ENCODE results near the gene CFAP299. TPM values are rescaled to one million over a fixed set of nuclear protein-coding genes. Genes with fewer than 3 reads are reported as not detected.

Gene CFAP299
- total and polyA plus RNA-seq, 2 of the 8 experiments (the other 6 are each of a cell fraction or from before 2014, with no cell fraction given) = not detected

DNA sequence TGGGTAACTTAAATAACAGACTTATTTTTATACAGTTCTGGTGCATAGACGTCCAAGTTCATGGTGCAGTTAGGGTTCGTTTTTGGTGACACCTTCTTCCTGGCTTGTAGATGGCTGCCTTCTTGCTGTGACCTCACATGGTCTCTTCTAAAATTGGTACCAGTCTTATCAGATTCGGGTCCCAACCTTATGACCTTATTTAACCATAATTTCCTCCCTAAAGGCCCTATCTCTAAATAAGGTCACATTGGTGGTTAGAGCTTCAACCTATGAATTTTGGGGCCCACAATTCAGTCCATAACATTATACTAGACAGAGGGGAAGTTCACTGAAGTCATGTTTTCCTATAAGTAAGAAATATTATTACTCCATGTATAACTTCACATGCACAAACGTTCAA, 128.0 kb downstream of the CFAP299 start:
- no peaks in the 10 kb centered on the region for H4K20me1 ChIP-seq (replicated peaks in 1 of 2; ENCODE audit: control insufficient read depth in 1 of 2, insufficient read depth in 2 of 2, low read length in 2 of 2)
- H2BK15ac ChIP-seq (ENCODE audit: low read length) = no peak overlapping the region
- H3K9ac ChIP-seq (replicated peaks in 1 of 4; ENCODE audit: extremely low read depth in 1 of 4, low read depth in 3 of 4, low read length in 3 of 4) = no peak overlapping the region
- no peak overlapping the region for H3K56ac ChIP-seq (replicated peaks; ENCODE audit: insufficient read length, low read depth, low read length)
- H3K4ac ChIP-seq (replicated peaks; ENCODE audit: insufficient read length, low read depth, low read length) = no peak overlapping the region
- H3K18ac ChIP-seq (ENCODE audit: extremely low read depth, low read length) = no peak overlapping the region
- CTCF ChIA-PET (ENCODE audit: partially characterized antibody) = interaction anchor here (0.6 kb wide), 1 partner anchor 56 kb away, joined by 3 read pairs; no protein-coding TSS in a partner anchor
- peaks cover 0 to 1% (median 0%) of the 10 kb centered on the region in 4 experiments; a peak in 1 of 7 replicates for H3K27me3 ChIP-seq (replicated peaks in 1 of 4; ENCODE audit: control insufficient read depth in 3 of 4, extremely low read depth in 1 of 4, insufficient read depth in 3 of 4, low read length in 3 of 4)
- H2AK5ac ChIP-seq (ENCODE audit: low read depth, low read length) = no peak overlapping the region
- FAIRE-seq (no peak), DNase-seq (ENCODE audit: low read depth in 1 of 2, low spot score in 2 of 2) (no peak)
- POLR2A ChIA-PET (ENCODE audit: partially characterized antibody) = no interaction called here
- H3K14ac ChIP-seq (ENCODE audit: insufficient read length) = no peak overlapping the region
- H2BK120ac ChIP-seq (replicated peaks; ENCODE audit: low read depth, low read length) = no peak overlapping the region
- 88% methylated on average over 4 of the region's 4 CpGs; no CpG with 5 or more reads in 1 of the 2 experiments for WGBS, 2 experiments (ENCODE audit: extremely low coverage in 1 of 2, insufficient coverage in 1 of 2, insufficient read length in 1 of 2, insufficient replicate concordance in 2 of 2, low coverage in 1 of 2, low lambda C conversion rate in 2 of 2, missing lambda C conversion rate in 1 of 2)
- no peak overlapping the region for H4K91ac ChIP-seq (replicated peaks; ENCODE audit: insufficient read length, low read length)
- H4K8ac ChIP-seq (ENCODE audit: extremely low read depth, insufficient read depth, low read length) = no peak overlapping the region
- H3K23me2 ChIP-seq (ENCODE audit: low read depth, low read length) = no peaks in the 10 kb centered on the region
- no peak overlapping the region for H3K23ac ChIP-seq (ENCODE audit: insufficient read length)
- H3K36me3 ChIP-seq (ENCODE audit: control insufficient read depth in 2 of 4, insufficient read depth in 4 of 4, low read length in 3 of 4) = no peaks in the 10 kb centered on the region
- TF ChIP-seq JUND (IDR thresholded peaks at IDR 0.05; ENCODE audit: low read length) (no peak), POLR2A (IDR thresholded peaks at IDR 0.05; ENCODE audit: control extremely low read depth in 1 of 2, low read depth in 2 of 2, low read length in 2 of 2) (no peak), BCL11A (IDR thresholded peaks at IDR 0.05; ENCODE audit: low read depth in 2 of 2, low read length in 2 of 2) (no peak), RXRA (IDR thresholded peaks at IDR 0.05; ENCODE audit: insufficient read depth, low read depth, low read length) (no peak), TEAD4 (IDR thresholded peaks at IDR 0.05; ENCODE audit: low read depth, low read length) (no peak), RAD21 (IDR thresholded peaks at IDR 0.05 in 1 of 2, conservative IDR thresholded peaks at IDR 0.05 in 1 of 2; ENCODE audit: low read depth in 2 of 2, low read length in 2 of 2) (no peak), CHD2 (IDR thresholded peaks at IDR 0.05; ENCODE audit: low read length) (no peak), GABPA (IDR thresholded peaks at IDR 0.05; ENCODE audit: borderline replicate concordance, insufficient read depth, low read length) (no peak)
- H2BK20ac ChIP-seq (ENCODE audit: low read length) = no peak overlapping the region
- no peak overlapping the region for H3K4me2 ChIP-seq (ENCODE audit: insufficient read depth in 1 of 2, low read depth in 2 of 2, low read length in 2 of 2)
- H2BK5ac ChIP-seq (ENCODE audit: low read depth, low read length) = no peak overlapping the region
- no peaks in the 10 kb centered on the region for H3K79me1 ChIP-seq (ENCODE audit: low read depth, low read length)
- H3K9me3 ChIP-seq (ENCODE audit: insufficient read depth in 2 of 2, low read depth in 1 of 2, low read length in 1 of 2) = no peaks in the 10 kb centered on the region
- no peak overlapping the region for H2AFZ ChIP-seq (ENCODE audit: low read length)
- no peak overlapping the region for H3K27ac ChIP-seq (ENCODE audit: low read depth, low read length)
- peaks cover 2 to 8% (median 5%) of the 10 kb centered on the region in 4 experiments; a peak in 5 of 7 replicates for H3K4me1 ChIP-seq (replicated peaks in 1 of 4; ENCODE audit: control insufficient read depth in 3 of 4, insufficient read depth in 4 of 4, low read length in 3 of 4)
- no peaks in the 10 kb centered on the region for H3K79me2 ChIP-seq (ENCODE audit: control insufficient read depth in 1 of 2, insufficient read depth in 2 of 2, low read length in 2 of 2)
- no peak overlapping the region; the same call in 1 of the 2 replicates for H2BK12ac ChIP-seq (ENCODE audit: low read depth, low read length)
- H3K4me3 ChIP-seq (ENCODE audit: extremely low read depth in 1 of 4, insufficient read depth in 2 of 4, low read depth in 3 of 4, low read length in 4 of 4) = no peak overlapping the region
- H4K5ac ChIP-seq (ENCODE audit: insufficient read length, low read depth, low read length) = no peak overlapping the region
